Measurements from ENCODE around the gene EZR.

The EZR gene

DNA sequence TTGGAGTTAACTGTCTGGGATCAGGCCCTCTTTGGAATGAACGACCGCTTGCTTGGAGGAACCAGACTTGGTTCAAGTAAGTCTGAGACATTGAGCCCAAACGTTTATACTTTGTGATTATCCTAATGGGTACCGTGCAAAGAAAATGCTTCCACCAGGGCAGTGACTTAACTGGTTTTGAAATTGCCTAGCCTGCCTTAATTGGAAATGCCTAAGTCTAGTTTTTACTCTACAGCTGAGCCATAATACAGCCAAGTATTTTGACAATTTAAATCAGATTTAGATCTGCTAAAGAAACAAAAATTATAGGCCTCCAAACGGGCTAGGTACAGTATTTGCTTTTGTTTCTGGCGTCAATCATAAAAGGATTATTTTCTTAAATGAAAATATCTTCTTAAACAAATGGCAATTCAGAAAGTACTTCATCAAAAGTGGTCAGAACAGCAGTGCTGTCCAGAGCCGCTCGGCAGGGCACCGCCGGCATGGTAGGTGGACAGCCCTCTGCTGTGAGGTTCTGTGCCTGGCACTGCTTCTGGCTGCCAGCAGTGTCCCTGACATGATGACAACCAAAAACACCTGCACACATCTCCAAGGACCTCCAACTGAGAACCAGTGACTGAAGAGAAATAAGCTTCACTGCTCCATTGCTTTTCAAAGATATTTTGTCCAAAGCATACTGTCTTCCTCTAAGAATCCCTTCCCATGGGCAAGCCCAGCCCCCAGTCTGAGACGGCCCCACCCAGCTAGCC, 55.6 kb downstream of the EZR start:
- DNase-seq (ENCODE audit: low read depth in 2 of 2, low spot score in 1 of 2) = no peak

- no peak for DNase-seq (ENCODE audit: low read depth in 2 of 2, low spot score in 1 of 2)
Observed at GRCh38 chr6:158762787-158763433, 56.3 kb downstream of the EZR start.

DNA sequence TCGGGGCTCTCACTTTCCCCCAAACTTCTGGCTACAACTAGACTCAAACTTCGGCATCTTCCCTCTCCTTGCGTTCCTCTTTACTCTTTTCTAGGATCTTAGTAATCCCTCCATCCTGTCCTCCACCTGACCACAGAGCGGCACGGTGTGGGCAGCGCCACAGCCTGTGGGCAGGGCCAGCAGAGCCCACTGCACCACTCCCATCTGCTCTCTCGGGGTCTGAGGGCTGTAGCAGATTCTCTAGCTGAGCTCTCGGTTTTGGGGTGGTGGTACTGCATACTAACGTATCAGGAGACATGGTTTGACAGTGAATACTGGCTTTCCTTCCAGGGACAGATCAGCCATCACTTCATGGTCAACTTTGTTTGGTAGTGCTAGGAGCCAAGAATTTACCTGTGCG, 57.4 kb downstream of the EZR start:
- no peak for DNase-seq (ENCODE audit: low read depth in 2 of 2, low spot score in 1 of 2)

DNA sequence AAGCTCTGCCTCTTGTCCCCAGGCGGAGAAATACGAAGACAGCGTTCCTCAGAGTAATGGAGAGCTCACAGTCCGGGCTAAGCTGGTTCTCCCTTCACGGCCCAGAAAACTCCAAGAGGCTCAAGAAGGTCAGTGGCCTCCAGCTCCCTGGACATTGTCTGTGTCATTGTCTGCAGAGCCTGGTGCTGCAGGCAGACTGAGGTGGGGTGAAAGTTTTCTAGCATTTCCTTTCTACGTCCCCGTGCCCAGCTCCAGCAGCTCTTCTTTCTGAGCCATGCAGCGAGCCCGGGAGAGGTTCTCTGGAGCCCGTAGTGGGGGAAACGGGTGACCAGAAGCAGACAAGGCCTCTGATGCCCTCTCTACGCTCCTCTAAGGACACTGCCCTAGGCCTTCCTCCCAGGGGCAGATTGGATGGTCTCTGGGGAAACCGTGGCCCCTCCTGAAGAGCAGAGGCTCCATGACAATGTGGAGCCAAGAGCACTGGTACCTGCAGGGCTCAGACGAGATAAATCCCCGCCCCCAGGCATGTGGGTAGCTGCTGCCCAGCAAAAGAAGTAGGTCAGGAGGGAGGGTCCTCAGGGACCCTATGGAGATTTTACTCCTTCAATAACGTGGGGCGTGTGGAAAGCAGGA, 58.4 kb downstream of the EZR start:
- no peak for DNase-seq (ENCODE audit: low read depth in 2 of 2, low spot score in 1 of 2)

- no peak for DNase-seq (ENCODE audit: low read depth in 2 of 2, low spot score in 1 of 2)
Observed at GRCh38 chr6:158759966-158760617, 59.1 kb downstream of the EZR start.

DNA sequence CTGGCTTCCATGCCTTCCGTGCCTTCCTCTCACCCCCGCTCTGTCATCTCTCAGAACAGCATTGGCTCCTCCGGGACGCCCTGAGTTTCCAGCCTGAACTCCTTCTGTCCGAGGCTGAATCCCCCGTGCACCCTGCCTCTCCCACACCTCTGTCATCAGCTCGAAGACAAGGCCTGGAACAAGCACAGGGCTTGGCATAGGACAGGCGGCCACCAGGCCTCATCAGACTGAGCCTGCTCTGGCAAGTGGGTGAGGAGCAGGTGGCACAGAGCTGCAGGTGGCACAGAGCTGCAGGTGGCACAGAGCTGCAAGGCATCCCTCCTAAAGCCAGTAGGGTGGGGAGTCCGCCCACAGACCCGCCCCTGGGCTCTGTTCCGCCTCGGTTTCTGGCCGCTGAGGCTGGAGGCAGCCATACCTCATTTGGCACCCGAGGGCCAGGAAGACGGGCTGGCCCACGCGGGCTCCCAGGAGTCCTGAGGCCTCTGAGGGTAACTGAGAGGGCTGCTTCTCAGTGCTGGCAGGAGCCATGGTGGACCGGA, 60.2 kb downstream of the EZR start:
- no peak for DNase-seq (ENCODE audit: low read depth in 2 of 2, low spot score in 1 of 2)

DNA sequence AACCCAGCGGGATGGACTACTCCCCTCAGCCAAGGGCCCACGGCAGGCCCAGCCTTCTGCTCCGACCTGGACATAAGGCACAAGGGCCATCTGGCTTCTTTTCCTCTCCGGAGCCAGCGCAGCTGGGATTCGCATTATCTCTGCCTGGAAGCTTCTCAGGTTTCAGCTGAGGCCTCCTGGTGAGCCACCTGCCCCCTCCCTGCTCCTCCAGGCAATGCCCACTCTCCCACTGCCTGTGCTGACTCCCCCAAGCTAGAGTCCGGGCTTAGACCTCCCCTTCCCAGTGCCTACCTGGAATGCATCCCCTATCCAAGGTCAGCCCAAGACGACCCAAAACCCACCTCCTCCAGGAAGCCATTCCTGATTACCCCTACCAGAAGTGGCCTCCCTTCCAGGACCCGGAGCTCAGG, 60.7 kb downstream of the EZR start:
- no peak for DNase-seq (ENCODE audit: low read depth in 2 of 2, low spot score in 1 of 2)

DNA sequence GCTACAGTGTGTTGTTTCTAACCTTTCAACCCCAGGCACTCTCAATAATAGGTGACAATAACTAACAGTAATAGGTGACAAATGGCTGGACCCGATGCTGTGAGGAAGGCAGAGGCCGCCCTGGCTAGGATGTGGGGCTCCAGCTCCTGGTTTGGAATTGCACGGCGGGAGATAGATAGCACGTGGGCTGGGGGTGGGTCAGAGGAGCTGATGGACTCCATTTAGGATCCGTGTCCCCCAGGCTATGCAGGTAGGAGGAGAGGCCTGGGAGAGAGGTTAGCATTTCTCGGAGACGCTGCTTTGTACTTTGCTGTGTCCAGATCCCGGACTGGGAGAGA, 61.4 kb downstream of the EZR start:
- DNase-seq (ENCODE audit: low read depth in 2 of 2, low spot score in 1 of 2) = no peak

- DNase-seq (ENCODE audit: low read depth in 2 of 2, low spot score in 1 of 2) = no peak
Observed at GRCh38 chr6:158756977-158757752, 62.0 kb downstream of the EZR start.

- DNase-seq (ENCODE audit: low read depth in 2 of 2, low spot score in 1 of 2) = no peak
Observed at GRCh38 chr6:158756126-158756525, 63.0 kb downstream of the EZR start.

- DNase-seq (ENCODE audit: low read depth in 2 of 2, low spot score in 1 of 2) = no peak
Observed at GRCh38 chr6:158755636-158756035, 63.5 kb downstream of the EZR start.

DNA sequence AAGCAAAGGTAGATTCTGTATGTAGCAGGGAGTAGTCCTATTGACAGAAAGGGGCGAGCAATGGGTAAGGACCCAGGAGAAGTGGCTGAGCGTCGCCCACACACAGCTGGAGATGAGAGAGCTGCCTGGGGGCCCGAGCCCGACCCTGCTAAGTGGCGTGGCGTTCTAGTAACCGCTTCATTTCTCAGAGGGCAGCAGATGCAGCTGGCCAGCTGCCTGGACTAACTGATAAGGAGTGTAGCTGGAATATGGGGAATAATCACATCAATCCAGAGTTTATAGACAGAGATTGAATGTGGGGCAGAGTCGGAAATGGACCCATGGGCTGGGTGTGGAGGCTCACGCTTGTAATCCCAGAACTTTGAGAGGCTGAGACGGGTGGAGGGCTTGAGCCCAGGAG, 64.4 kb downstream of the EZR start:
- DNase-seq (ENCODE audit: low read depth in 2 of 2, low spot score in 1 of 2) = no peak

- no peak for DNase-seq (ENCODE audit: low read depth in 2 of 2, low spot score in 1 of 2)
Observed at GRCh38 chr6:158753811-158754210, 65.4 kb downstream of the EZR start.

GRCh38 chr6:158752613-158753012, 66.6 kb downstream of the EZR start:
- no peak for DNase-seq (ENCODE audit: low read depth in 2 of 2, low spot score in 1 of 2)

GRCh38 chr6:158751921-158752320, 67.2 kb downstream of the EZR start:
- DNase-seq (ENCODE audit: low read depth in 2 of 2, low spot score in 1 of 2) = no peak

- DNase-seq (ENCODE audit: low read depth in 2 of 2, low spot score in 1 of 2) = no peak
Observed at GRCh38 chr6:158751224-158751623, 67.9 kb downstream of the EZR start.

DNA sequence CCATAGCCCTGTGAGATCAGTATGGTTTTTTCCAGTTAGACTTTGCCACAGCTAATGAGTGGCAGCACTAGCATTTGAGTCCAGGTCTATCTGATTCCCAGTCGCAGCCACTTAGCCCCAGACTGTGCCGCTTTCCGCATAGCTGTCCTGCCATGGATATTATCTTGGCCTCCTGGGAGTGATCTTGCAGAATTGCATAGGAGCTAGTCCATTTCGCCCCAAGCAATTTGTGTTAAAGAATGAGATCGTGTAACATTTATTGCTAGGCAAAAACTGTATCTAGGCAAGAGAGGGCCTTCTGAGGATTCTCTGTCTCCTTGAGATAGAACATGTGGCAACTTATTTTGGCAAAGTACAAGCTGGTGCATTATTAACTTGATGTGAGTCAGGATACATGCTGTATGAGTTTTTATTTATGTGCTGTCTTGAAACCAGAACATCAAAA, 74.2 kb downstream of the EZR start:
- no peak for DNase-seq (ENCODE audit: low read depth in 2 of 2, low spot score in 1 of 2)

DNA sequence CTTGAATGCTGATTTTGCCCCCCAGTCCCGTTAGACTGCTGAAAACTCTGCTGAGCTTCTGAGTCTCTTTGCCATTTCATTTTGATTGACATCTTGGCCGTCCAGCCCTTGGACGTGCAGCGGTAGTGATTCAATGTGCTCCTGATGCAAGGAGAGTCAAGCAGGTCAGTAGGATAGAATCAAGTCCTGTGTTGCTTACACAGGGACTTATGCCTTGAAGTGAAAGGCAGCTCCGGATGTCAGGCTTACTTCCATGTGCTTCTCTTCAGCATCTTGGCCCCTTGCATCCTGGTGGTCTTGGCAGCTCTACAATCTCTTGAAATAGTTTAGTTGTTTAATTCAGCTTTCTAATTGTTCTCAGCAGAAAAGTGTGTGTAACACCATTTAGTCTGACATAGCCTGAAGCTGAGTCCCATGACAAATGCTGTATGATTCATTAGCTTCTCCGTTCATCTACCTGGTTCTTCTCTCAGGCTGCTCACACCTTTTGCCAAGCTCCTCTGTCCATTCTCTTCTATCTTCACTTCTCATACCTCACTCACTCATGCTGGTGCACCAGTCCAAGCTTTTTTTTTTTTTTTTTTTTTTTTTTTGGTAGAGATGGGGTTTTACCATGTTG, 76.0 kb downstream of the EZR start:
- DNase-seq (ENCODE audit: low read depth in 2 of 2, low spot score in 1 of 2) = no peak

DNA sequence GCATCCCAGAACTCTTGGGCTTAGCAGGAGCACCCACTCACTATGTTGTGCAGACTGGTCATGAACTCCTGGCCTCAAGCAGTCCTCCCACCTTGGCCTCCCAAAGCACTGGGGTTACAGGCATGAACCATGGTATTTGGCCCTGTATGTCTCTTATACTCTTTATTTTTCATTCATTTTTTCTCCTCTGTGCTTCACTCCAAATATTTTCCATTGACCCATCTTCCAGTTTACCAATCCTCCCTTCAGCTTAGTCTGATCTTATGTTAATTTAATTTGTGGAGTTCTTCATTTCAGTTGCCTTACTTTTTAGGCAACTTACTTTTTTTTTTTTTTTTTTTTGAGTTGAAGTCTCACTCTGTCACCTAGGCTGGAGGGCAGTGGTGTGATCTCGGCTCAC, 79.5 kb downstream of the EZR start:
- DNase-seq (ENCODE audit: low read depth in 2 of 2, low spot score in 1 of 2) = no peak

Data from stimulated activated CD8-positive, alpha-beta memory T cell treated with anti-CD3 and anti-CD28 coated beads, Interleukin-4, amount 100 ng/mL, for 1 hour (primary cell).